HTR-8/SVneo (cell line): ENCODE results near the gene ADO.
A peak's percentile ranks its signal among the peaks of the same experiment; 100 is the strongest.
"Not testable (repeated sequence)": the region's sequence is repeated elsewhere in the genome, so short reads cannot be mapped to it uniquely, and the experiment has no call there.

Source experiments
- DNase-seq: peaks from one replicate; pipeline ENCODE4 v3.0.0; 2011; ENCODE audit warnings: low spot score, mixed read lengths; ENCODE audit not compliant: insufficient read length
- FAIRE-seq: peaks from 2 replicates; lab custom pipeline; 2011; peaks lifted over from hg19 to GRCh38; lab: Jason Lieb, UNC

ADO gene

DNA sequence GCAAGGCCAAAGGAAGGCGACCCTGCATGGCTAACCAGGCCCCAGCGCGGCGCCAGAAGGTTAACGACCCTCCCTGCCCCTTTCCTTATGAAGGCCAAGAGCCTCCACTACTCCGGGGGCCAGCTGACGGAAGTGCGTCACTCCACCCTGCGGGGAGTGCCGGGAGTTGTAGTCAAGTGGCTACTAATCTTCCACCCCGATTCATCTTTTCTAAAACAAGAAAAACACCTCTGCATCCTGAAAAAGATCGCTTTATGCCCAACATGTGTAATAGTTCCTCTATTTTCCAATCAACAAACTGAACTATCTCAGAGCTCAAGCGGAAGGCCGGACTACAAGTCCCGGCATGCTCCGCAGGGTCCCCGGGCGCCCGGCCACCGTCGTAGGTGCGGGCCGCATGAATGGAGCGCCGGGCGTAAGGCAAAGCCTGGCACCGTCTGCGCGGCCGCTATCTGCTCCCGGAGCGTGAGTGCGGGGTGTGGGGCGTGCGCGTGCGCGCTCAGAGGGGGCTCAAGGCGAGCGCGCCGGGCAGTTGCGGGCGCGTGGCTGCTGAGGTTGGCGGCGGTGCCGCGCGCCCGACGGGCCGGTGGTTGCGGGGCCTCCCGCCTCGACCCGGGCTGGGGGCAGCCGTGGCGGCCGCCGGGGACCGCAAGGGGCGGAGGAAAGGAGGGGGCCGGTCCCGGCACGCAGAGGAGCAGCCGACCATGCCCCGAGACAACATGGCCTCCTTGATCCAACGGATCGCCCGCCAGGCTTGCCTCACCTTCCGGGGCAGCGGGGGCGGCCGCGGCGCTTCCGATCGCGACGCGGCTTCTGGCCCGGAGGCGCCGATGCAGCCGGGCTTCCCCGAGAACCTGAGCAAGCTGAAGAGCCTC, at the start of gene ADO:
Gene ADO (plus strand): TSS at position 365 of the 875 bp plus-strand sequence. CDS start 340 bp downstream, at position 705.
- peak; percentile 46 for FAIRE-seq
- peak; percentile 84 for DNase-seq

DNA sequence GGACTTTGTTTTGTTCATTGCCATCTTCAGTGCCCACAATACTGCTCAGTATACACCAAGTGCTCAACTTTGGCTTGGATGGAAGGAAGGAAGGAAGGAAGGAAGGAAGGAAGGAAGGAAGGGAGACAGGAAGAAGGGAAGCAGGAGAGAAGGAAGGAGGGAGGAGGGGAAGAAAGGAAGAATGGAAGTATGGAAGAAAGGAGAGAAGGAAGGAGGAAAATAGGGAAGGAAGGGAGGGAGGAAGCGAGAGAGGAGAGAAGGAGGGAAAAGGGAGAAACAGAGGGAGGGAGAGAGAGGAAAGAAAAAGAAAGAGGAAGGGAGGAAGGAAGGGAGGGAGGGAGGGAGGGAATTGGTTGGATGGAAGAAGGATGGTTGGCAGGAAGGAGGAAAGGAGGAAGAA, 49.6 kb upstream of the ADO start:
- DNase-seq (no peak), FAIRE-seq (no peak)

DNA sequence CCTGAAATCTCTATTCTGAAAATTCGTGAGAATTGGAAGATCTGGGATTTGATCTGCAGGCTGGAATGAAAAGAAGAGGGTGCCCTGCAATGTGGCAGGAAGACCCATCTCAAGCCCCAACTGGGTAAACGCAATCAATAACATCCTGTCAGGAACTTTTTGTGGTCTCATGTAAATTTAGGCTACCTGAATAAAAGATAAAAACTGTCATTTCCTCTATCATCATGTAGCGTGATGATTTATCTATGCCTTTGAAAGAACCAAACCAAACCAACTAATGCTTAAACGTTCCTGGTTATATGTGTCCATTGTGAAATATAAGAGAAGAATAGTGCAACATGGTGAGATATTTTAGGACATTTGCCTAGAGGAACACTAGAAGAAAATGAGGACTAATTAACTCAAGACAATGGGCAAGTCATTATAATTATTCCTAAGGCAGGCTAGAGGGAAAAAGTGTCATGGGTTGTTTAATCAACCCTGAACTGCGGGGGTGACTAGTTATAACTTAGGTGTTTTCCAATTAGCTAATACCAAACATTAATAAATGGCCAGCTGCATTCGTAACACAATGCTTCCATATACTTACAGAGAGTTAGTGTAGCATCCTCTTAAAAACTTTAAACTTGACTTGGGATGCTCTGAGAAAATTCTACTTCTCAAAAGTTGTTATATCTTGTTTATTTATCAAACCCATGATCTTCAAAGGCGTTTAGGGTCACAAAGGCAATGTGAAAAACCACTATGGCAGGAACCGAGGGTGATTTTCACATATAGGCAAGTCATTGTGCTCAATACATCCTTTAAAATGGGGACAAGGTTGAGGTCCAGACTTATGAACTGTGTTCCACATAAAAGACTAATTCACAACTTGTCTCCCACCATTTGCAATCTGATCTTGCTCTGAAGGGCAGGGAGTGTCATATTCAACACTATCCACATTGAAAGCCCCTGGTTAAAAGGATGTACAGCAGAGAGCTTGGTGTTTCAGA, 48.6 kb upstream of the ADO start:
- FAIRE-seq (no peak), DNase-seq (no peak)

DNA sequence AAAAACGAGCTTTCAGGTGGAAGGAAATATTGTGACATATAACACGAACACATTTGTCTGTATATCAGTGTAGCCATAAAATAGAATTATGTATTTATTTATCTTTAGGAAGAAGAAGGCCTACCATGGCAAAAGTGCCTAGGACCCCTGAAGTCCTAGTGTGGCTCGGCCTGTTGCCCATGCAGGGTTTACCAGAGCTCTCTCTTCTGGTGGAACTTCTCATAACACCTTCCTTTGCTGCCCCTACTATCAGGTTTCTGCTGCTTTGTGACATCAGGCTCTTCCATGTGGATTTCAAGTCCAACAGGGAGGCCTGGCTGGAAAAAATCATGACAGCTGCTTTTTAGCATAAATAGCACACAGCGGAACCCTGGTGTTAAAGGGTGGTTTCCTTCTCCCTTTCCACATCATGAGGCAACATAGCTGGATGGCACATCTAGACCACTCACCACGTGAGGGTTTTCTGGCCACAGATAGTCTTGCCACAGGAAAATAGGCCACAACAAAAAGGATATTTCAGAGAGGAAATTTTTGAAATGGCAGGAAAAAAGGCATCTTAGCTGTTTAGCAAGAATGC, 44.8 kb upstream of the ADO start:
- FAIRE-seq (no peak), DNase-seq (no peak)

DNA sequence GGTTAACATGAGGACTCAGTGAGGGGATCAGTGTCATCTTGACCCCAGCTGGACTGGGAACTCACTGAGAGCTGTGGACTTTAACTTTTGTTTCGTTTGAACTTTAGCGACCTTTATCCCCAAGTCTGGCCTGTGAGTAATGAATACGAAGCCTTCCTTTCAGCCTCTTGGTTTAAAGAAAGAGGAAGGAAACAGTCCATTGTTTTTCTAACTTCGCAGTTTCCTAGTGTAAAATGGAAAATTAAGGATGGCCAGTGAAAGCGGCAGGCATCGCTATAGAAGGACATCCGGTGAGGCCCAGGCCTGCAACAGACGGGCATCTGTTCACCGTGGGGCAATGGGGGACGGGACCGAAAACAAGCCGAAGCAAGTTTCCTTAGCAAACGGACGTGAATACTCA, 44.1 kb upstream of the ADO start:
- DNase-seq (no peak), FAIRE-seq (no peak)

DNA sequence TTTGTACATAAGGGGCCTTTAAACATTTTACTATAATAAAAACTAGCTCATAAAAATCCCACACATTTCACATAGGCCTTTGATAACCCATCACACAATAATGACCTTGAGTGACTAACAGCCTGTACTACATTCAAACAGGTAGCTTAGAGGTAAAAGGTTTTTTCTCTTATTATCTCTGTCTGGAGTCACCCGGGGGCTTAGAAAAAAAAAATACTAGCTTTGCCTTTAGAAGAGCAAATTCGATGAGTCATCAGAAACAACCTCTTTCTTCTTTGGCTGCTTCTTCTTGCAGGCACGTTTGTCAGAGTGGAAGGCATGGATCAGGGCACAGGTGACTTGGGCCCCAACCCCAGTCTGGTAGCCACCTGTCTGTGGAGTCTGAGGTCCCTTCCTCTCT, 43.4 kb upstream of the ADO start:
- DNase-seq (no peak), FAIRE-seq (no peak)

DNA sequence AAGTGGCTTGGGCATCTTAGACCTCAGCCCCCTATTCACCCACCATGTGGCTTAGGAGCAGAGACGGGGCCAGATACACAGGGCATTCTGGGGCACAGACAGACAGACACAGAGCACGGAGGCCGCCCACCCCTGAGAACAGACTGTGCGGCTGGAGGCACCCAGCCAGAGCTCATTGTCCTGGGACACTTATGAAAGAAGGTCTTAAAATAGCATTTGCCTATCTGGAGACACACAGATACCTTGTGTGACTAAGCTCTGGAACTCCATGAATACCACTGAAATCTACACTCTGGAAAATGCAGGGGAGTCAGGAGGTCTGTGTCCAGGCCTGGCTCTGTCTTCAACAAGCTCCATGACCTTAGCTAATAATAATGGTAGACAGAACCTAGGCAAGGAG, 41.4 kb upstream of the ADO start:
- FAIRE-seq (no peak), DNase-seq (no peak)

DNA sequence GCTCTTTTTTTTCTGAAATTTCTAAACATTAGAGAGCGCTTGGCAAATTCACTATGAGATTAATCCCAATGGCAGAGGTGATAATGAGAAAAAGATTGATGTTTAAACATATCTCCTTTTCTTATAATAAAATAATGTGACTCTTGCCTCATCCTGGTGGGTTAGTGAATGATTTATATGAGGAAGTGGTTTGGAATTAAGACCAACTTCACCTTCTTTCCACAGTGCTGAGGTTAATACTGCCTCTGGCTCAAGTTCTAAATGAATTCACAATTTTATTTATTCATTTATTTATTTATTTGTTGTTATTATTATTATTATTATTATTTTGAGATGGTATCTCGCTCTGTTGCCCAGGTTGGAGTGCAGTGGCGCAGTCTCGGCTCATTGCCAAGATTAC, 40.5 kb upstream of the ADO start:
- DNase-seq (no peak), FAIRE-seq (no peak)

DNA sequence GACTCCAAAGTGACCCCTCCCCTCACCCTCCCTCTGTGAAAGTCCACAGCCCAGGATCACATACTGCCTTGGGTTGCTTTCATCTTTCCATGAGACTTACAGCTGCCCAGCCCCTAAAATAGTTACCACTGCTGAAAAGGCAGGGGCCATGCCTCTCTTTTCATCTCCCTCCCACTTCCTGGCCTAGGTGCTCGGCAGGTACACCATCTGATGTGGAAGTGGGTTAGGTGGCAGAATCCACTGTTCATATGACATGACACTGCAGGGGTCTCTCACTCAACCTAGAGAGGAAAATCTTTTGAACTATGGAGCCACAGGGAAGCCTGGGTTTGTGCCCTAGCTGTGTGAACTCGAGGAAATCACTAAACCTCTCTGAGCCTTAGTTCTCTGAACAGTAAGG, 38.8 kb upstream of the ADO start:
- DNase-seq (no peak), FAIRE-seq (no peak)

DNA sequence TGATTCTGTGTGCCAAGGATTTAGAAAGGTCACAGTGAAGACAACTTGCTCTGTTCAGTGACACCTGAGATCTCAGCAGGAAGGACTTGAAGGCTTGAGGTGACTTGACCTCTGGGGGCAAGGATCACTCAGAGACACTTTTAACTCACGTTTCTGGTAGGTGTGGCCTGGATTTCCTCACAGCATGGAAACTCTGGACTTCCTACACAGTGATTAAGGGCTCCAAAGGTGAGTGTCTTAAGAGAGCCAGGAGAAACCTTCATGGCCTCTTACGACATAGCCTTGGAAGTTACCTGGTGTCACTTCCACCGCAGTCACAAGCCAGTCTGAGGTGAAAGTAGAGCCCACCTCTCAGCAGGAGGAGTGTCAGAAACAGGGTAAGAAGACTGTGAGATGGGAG, 38.1 kb upstream of the ADO start:
- DNase-seq (no peak), FAIRE-seq (no peak)

DNA sequence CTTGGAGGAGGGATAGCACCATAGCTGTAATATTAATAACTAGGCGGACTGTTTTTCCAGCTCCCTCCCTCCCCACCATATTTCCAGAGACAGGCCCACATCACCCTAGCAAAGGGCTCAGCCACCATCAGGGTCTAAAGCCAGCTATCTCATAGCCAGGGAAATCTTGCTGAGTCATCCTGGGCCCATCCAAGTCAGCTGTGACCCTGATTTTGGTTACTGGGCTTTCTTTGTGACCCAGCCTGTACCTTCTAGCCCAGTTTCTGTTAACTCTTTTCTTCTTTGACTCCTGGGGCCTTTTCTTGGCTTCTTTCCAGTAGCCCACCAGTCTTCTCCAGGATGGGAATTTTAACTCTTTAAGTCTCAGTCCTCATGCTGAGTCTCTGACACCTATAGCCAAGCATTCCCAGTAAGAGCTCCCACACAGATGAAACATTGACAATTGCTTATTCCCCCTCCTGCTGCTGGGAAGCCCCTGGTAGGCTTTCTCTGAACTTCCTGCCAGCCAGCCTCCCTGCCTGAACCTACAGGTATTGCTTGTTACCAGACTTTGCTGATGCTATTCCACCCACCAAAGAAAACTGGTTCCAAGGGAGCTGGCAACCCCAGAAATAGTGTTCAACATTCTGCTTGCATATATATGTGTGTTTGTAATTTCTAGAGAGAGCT, 34.8 kb upstream of the ADO start:
- no peak for DNase-seq

DNA sequence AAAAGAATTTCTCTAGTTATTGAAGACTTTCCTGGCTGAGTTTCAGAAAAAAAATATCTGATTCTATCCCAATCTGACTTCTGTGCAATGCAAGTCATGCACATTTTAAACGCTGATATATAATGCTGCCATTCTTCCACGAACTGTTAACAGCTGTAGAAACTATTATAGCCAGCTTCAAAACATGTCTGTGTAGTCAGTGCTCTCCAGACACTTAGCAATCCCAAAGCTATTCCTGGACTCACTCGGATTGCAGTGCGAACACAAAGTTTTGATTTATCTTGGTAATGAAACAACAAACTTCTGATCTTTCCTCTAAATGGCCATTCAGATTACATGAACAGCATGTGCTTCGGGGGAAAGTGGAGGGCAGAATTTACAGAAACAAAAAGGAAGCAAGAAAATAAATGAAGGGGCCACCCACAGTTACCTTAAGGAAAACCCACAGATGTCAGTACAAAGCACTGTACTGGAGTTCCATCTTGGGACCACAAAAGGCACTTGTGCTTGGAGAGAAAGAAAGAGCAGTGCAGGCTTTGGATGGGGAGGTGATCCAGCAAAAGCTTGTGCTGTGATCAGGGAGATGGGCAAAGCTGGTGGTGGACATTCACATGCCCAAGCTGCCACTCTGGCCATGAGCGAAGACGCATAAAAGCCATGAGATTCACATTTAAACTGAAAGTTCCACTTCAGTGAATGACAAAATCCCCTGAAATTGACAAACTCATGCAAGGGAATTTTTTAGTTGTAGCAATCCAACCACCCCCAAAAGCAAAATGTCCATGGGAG, 32.1 kb upstream of the ADO start:
- FAIRE-seq, result no peak
- no peak for DNase-seq

More for the DNA sequence above, 34.8 kb upstream of the ADO start:
- no peak for FAIRE-seq

DNA sequence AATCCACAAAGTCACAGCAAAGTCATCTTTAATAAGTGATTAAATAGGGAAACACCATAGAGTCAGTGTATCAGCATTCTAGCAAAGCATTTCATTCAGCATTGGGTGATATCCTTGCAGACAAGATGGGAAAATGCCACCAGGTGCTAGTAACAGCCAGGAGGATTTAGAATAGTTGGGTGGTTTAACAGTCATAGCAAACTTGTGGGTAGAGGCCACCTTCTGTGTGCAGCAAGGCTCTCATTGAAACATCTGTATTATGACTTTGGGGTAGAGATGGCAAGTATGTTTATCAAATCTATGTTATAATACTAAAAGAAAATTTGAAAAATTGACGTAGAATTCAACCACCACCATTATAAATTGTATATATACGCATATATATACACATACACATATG, 26.4 kb upstream of the ADO start:
- no peak for DNase-seq
- no peak for FAIRE-seq

DNA sequence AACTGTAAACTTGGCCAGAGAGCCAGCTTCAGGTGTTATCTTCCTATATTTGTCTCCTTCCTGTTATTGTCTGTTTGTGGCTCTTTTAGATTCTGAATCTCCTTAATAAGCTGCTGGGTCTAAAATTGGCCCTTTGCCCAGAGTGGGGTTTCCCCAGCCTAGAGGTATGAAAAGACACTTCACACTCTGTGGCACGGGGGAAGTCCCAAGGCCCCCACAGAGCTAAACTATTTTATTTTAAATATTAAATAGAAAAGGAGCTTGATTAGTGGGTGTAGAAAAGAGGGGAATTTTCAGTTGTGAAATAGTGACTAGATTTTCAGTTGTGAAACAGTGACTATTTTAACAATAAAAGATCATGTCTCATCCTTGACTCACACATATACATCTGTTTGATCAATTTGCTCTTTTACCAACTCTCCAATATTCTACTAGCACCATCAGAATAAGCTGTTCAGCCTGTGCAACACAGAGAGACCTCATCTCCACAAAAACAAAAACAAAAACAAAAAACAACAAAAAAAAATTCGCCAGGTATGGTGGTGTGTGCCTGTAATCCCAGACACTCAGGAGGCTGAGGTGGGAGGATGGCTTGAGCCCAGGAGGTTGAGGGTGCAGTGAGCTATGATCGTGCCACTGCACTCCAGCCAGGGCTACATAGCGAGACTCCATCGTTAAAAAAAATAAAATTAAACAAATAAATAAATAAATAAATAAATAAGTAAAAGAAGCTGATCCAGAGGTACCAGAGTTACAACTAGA, 24.9 kb upstream of the ADO start:
- no peak for FAIRE-seq
- DNase-seq, result no peak

DNA sequence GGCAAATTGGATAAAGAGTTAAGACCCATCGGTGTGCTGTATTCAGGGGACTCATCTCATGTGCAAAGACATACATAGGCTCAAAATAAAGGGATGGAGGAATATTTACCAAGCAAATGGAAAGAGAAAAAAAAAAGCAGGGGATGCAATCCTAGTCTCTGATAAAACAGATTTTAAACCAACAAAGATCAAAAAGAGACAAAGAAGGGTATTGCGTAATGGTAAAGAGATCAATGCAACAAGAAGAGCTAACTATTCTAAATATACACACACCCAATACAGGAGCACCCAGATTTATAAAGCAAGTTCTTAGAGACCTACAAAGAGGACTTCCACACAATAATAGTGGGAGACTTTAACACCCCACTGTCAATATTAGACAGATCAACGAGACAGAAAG, 20.0 kb upstream of the ADO start:
- DNase-seq, FAIRE-seq: not testable (repeated sequence)

DNA sequence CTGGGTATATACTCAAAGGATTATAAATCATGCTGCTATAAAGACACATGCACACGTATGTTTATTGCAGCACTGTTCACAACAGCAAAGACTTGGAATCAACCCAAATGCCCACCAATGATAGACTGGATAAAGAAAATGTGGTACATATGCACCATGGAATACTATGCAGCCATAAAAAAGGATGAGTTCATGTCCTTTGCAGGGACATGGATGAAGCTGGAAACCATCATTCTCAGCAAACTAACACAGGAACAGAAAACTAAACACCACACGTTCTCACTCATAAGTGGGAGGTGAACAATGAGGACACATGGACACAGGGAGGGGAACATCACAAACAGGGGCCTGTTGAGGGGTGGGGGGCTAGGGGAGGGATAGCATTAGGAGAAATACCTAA, 16.2 kb upstream of the ADO start:
- not testable (repeated sequence) for FAIRE-seq, DNase-seq

DNA sequence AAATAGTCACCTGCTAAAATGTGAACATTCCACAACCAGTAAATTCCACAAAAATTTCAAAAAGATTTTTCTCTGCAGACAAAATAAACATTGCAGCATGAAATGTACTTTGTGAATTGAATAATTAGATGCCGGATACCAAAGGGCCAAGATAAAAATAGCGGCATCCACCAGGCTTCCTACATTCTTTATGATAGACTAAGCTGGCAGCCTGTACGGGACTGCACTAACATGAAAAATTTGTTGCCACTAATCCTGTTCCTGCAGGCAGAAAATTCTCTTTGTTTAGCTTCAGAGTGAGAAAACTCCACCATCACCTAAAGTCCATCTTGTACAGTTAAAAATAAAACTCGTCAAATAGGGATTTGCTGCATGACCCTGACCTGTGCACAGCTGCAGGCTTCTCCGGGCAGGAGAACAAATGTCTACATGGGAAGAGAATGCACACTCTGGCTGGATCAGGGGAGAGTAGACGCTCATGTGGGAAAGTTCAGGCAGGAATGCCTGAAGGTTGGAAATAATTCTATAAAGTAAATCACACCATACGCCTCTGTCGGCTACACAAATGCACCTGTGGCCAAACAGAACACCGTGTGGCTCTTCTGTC, 15.6 kb upstream of the ADO start:
- no peak for DNase-seq
- no peak for FAIRE-seq

DNA sequence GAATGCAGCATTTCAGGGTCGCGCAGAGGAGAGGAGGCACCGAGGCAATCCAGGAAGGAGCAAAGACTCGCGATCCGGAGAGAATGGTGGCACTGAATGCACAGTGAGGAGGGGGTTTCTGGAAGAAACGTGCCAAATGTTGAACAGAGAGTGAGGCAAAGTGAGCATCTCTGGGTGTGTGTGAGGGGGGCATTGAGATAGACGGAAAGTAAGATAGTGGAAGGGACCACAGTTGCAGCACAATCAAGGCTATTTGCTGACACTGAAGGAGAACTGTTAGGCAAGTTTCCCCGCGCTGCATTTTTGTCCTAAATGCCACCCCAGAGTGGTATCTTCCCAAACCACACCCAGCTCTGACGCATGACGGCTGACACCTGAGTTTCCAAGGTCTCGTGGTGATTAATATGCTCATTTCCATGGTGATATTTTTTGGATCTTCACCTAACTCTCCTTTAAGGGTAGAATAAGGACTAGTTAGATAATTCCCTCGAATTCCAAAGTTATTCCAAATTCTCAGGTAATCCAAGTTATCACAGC, 14.4 kb upstream of the ADO start:
- no peak for FAIRE-seq
- no peak for DNase-seq
